Measurements from ENCODE around the gene DIP2C.

GRCh38 chr10:620971-621370 is 68.5 kb downstream of the DIP2C start:
- TF ChIP-seq CTCF (conservative IDR thresholded peaks at IDR 0.05; ENCODE audit: low read length) (no peak), EZH2phosphoT487 (IDR thresholded peaks at IDR 0.05; ENCODE audit: borderline replicate concordance) (no peak)

All from Loucy (cell line).